NCI-H69 (cell line): ENCODE results near the gene DSG2.

Experiments
- DNase-seq: peaks from one replicate; lab custom pipeline; 2025; lab: John Stamatoyannopoulos, UW

Gene DSG2

GRCh38 chr18:31590570-31590969, 92.6 kb downstream of the DSG2 start:
- DNase-seq: no peak

DNA sequence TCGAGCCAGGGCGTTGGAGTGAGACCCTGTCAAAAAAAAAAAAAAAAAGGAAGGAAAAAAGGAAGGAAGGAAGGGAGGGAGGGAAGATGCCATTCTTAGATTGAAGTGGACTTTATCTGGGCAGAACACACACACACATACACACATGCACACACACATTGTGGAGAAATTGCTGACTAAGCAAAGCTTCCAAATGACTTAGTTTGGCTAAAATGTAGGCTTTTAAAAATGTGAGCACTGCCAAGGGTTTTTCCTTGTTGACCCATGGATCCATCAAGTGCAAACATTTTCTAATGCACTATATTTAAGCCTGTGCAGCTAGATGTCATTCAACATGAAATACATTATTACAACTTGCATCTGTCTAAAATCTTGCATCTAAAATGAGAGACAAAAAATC, 93.1 kb downstream of the DSG2 start:
- no peak for DNase-seq

GRCh38 chr18:31591628-31592027, 93.7 kb downstream of the DSG2 start, which contains the start of gene TTR:
Gene TTR (plus strand): TSS chr18:31591877. CDS start chr18:31591903, 26 bp downstream.
- peak; percentile 53 for DNase-seq

DNA sequence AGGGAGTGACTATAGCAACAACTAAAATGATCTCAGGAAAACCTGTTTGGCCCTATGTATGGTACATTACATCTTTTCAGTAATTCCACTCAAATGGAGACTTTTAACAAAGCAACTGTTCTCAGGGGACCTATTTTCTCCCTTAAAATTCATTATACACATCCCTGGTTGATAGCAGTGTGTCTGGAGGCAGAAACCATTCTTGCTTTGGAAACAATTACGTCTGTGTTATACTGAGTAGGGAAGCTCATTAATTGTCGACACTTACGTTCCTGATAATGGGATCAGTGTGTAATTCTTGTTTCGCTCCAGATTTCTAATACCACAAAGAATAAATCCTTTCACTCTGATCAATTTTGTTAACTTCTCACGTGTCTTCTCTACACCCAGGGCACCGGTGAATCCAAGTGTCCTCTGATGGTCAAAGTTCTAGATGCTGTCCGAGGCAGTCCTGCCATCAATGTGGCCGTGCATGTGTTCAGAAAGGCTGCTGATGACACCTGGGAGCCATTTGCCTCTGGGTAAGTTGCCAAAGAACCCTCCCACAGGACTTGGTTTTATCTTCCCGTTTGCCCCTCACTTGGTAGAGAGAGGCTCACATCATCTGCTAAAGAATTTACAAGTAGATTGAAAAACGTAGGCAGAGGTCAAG, 94.7 kb downstream of the DSG2 start:
- DNase-seq: peak; percentile 65

DNA sequence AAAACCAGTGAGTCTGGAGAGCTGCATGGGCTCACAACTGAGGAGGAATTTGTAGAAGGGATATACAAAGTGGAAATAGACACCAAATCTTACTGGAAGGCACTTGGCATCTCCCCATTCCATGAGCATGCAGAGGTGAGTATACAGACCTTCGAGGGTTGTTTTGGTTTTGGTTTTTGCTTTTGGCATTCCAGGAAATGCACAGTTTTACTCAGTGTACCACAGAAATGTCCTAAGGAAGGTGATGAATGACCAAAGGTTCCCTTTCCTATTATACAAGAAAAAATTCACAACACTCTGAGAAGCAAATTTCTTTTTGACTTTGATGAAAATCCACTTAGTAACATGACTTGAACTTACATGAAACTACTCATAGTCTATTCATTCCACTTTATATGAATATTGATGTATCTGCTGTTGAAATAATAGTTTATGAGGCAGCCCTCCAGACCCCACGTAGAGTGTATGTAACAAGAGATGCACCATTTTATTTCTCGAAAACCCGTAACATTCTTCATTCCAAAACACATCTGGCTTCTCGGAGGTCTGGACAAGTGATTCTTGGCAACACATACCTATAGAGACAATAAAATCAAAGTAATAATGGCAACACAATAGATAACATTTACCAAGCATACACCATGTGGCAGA, 97.3 kb downstream of the DSG2 start:
- DNase-seq: no peak

DNA sequence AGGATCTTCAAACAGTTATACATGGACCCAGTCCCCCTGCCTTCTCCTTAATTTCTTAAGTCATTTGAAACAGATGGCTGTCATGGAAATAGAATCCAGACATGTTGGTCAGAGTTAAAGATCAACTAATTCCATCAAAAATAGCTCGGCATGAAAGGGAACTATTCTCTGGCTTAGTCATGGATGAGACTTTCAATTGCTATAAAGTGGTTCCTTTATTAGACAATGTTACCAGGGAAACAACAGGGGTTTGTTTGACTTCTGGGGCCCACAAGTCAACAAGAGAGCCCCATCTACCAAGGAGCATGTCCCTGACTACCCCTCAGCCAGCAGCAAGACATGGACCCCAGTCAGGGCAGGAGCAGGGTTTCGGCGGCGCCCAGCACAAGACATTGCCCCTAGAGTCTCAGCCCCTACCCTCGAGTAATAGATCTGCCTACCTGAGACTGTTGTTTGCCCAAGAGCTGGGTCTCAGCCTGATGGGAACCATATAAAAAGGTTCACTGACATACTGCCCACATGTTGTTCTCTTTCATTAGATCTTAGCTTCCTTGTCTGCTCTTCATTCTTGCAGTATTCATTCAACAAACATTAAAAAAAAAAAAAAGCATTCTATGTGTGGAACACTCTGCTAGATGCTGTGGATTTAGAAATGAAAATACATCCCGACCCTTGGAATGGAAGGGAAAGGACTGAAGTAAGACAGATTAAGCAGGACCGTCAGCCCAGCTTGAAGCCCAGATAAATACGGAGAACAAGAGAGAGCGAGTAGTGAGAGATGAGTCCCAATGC, 98.3 kb downstream of the DSG2 start:
- DNase-seq: no peak

- no peak for DNase-seq
Measured at GRCh38 chr18:31598021-31598805, 100.2 kb downstream of the DSG2 start.
